A673 (cell line): ENCODE results near the gene SIK1. TPM values are rescaled to one million over a fixed set of nuclear protein-coding genes. Genes with fewer than 3 reads are reported as not detected.
"Not testable (repeated sequence)": the region's sequence is repeated elsewhere in the genome, so short reads cannot be mapped to it uniquely, and the experiment has no call there.

Source experiments
- BruUV-seq: library from RNA; stranded (reverse); fragments of 400-500 nt; replicated peaks from 2 replicates; lab custom pipeline; 2021; lab: Mats Ljungman, UMichigan
- CTCF ChIA-PET: fragments of 300-600 bp; sonication (Branson Sonifier 250); formaldehyde crosslinking; loops from one replicate; lab custom pipeline; 2022; ENCODE audit warnings: antibody characterized with exemption; lab: Charles Lee
- POLR2A ChIA-PET: fragments of 300-600 bp; sonication (Branson Sonifier 250); formaldehyde crosslinking; loops from one replicate; lab custom pipeline; 2022; ENCODE audit warnings: antibody characterized with exemption; ENCODE audit not compliant: low non-redundant PET; lab: Charles Lee
- DNase-seq: peaks from one replicate; pipeline ENCODE4 v3.0.0-alpha.2; 2015; ENCODE audit warnings: low spot score
- H3K27ac ChIP-seq: fragments of 200-600 bp; sonication (generic); 2 replicates; pipeline ENCODE4 v1.5.1; 2016; ENCODE audit warnings: mixed run types, low read depth, mild to moderate bottlenecking, mixed read lengths, antibody characterized with exemption, low read length; ENCODE audit not compliant: poor library complexity, severe bottlenecking
- H3K27me3 ChIP-seq: fragments of 200-600 bp; sonication (generic); replicated peaks from 2 replicates; pipeline ENCODE4 v1.6.1; 2017; ENCODE audit warnings: mixed run types, low read depth, mild to moderate bottlenecking, mixed read lengths, antibody characterized with exemption, low read length; ENCODE audit not compliant: insufficient read depth, poor library complexity
- H3K36me3 ChIP-seq: fragments of 200-600 bp; sonication (generic); 2 replicates; pipeline ENCODE4 v1.6.1; 2016; ENCODE audit warnings: mixed run types, mild to moderate bottlenecking, mixed read lengths, antibody characterized with exemption, low read length; ENCODE audit not compliant: insufficient read depth, poor library complexity, severe bottlenecking
- H3K4me1 ChIP-seq: fragments of 200-600 bp; sonication (generic); 2 replicates; pipeline ENCODE4 v1.6.1; 2017; ENCODE audit warnings: mixed run types, mild to moderate bottlenecking, mixed read lengths, antibody characterized with exemption, low read length; ENCODE audit not compliant: insufficient read depth, poor library complexity, severe bottlenecking
- H3K4me3 ChIP-seq: fragments of 200-600 bp; sonication (generic); 2 replicates; pipeline ENCODE4 v1.5.1; 2016; ENCODE audit warnings: low read depth, mixed run types, mild to moderate bottlenecking, mixed read lengths, low read length; ENCODE audit not compliant: poor library complexity, severe bottlenecking
- H3K9me3 ChIP-seq: fragments of 200-600 bp; sonication (generic); 2 replicates; pipeline ENCODE4 v1.6.1; 2016; ENCODE audit warnings: mixed run types, low read depth, mild to moderate bottlenecking, mixed read lengths, antibody characterized with exemption, low read length; ENCODE audit not compliant: poor library complexity, severe bottlenecking
- intact Hi-C: fragments of 100-400 bp; cut with micrococcal nuclease; formaldehyde crosslinking; loops from one replicate; pipeline ENCODE4 v1.10.0; 2022; ENCODE audit not compliant: unreplicated experiment
- total RNA-seq: library from RNA; stranded (reverse); gene quantifications from 2 replicates; pipeline ENCODE4 v1.2.3, GENCODE V29; 2021

Gene SIK1
- total RNA-seq, 1 experiment from 2014 or later: 4.2 TPM

DNA sequence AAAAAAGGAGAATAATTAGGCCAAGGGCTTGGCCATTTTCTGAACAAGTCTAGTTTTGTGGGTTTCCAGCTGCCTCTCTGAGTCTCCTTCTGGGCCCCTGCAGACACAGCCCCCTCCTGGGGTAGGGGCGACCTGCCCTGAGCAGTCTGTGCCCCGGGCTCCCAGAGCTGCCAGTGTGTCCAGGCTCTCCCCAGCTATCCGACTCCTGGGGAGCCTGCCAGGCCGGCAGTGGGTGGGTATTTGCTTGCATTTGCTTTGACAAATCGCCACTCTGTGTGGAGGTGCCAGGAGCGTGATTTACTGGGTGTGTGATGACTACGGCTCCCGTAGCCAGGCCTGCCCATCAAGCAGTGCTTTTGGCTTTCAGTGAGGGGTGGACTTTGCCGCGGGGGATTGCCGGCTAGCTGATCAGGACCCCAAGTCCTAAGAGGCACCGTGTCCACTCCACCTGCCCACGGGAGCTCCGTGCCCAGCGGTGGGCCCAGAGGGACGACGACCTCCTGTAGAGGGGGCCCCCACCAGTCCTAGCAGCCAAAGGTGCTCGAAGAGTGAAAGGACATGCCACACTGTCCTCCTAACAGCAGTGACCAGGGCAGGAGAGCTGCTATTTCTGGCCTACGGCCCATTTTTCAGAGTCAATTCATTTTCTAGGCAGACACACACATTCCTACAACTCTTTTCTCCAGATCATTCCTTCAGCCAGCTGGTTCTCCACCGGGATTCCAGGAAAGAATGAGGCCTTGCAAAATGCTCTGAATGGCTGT, 36.7 kb upstream of the SIK1 start:
- H3K4me1 ChIP-seq, CTCF ChIA-PET, H3K4me3 ChIP-seq, intact Hi-C loops, H3K36me3 ChIP-seq, DNase-seq, BruUV-seq, H3K9me3 ChIP-seq, H3K27me3 ChIP-seq, POLR2A ChIA-PET, H3K27ac ChIP-seq: not testable (repeated sequence)

- H3K36me3 ChIP-seq, intact Hi-C loops, POLR2A ChIA-PET, H3K27me3 ChIP-seq, H3K4me3 ChIP-seq, H3K27ac ChIP-seq, CTCF ChIA-PET, H3K4me1 ChIP-seq, DNase-seq, BruUV-seq, H3K9me3 ChIP-seq: not testable (repeated sequence)
Measured at GRCh38 chr21:43462932-43463331, 36.0 kb upstream of the SIK1 start.

GRCh38 chr21:43460475-43460874, 33.5 kb upstream of the SIK1 start:
- intact Hi-C loops, BruUV-seq, H3K27me3 ChIP-seq, H3K9me3 ChIP-seq, CTCF ChIA-PET, H3K4me1 ChIP-seq, DNase-seq, H3K36me3 ChIP-seq, H3K4me3 ChIP-seq, POLR2A ChIA-PET, H3K27ac ChIP-seq: not testable (repeated sequence)

DNA sequence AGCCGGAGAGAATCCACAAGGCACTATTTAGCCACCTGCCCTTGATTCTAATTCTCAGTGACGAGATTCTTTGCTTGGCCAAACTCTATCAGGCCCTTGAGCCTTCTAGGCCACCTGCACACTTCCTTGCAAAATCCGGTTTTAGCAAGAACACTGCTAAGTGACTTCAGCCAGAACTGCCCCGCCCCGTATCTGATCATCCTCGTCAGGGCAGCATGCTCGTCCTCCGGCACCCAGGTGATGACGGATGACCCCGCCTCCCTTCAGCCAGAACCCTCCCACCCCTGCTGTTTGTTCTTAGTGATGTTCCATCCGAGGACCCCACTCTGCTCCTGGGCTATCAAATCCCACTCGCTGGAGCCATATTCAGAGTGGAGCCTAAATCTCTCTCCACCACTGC, 32.1 kb upstream of the SIK1 start:
- H3K27ac ChIP-seq, H3K4me3 ChIP-seq, H3K9me3 ChIP-seq, H3K4me1 ChIP-seq, DNase-seq, H3K36me3 ChIP-seq, POLR2A ChIA-PET, CTCF ChIA-PET, intact Hi-C loops, BruUV-seq, H3K27me3 ChIP-seq: not testable (repeated sequence)

- H3K27ac ChIP-seq, H3K9me3 ChIP-seq, H3K4me1 ChIP-seq, DNase-seq, intact Hi-C loops, H3K36me3 ChIP-seq, BruUV-seq, H3K4me3 ChIP-seq, POLR2A ChIA-PET, CTCF ChIA-PET, H3K27me3 ChIP-seq: not testable (repeated sequence)
Measured at GRCh38 chr21:43456616-43457314, 29.8 kb upstream of the SIK1 start.

- H3K4me1 ChIP-seq, BruUV-seq, H3K36me3 ChIP-seq, CTCF ChIA-PET, H3K27ac ChIP-seq, H3K27me3 ChIP-seq, POLR2A ChIA-PET, H3K4me3 ChIP-seq, DNase-seq, intact Hi-C loops, H3K9me3 ChIP-seq: not testable (repeated sequence)
Measured at GRCh38 chr21:43455717-43456116, 28.8 kb upstream of the SIK1 start.

DNA sequence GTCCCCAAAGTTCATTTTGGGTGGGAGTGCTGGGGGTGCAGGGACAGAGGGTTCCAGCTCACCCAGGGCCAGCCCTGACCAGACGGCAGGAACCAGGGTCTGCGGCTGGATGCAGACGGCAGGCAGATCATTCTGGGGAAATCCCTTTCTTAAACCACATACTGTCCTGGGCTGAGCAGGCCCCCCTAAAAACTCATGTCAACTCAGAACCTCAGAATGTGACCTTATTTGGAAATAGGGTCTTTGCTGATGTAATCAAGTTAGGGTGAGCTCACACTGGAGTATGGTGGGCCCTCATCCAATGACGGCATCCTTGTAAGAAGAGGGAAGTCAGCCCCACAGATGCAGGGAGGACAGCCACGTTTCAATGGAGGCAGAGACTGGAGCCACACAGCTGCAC, 27.2 kb upstream of the SIK1 start:
- H3K4me3 ChIP-seq, DNase-seq, BruUV-seq, H3K27me3 ChIP-seq, POLR2A ChIA-PET, intact Hi-C loops, H3K9me3 ChIP-seq, H3K36me3 ChIP-seq, CTCF ChIA-PET, H3K27ac ChIP-seq, H3K4me1 ChIP-seq: not testable (repeated sequence)
